Heart left ventricle (tissue), 16 donors: ENCODE measurements around the gene VDAC1. TPM values are rescaled to one million over a fixed set of nuclear protein-coding genes. Genes with fewer than 3 reads are reported as not detected.

Experiments
- ATAC-seq, 4 donors: fragments of 200-7000 bp; cut with Tn5 transposase; one replicate each; pipeline ENCODE4 v1.9.1; 2020 to 2022; ENCODE audit warnings: moderate library complexity in 4 of 4, mild to moderate bottlenecking in 3 of 4, moderate number of reproducible peaks in 1 of 4
- DNase-seq, 5 donors: peaks; one replicate each; pipeline ENCODE4 v3.0.0-alpha.2; 2020
- H3K27ac ChIP-seq, 12 donors: fragments of 200-600 bp; sonication (generic) in 4 of 12; one replicate each; pipeline versions ENCODE4 v1.5.0 to v1.8.0; 2016 to 2022; ENCODE audit warnings: mild to moderate bottlenecking in 2 of 12
- H3K27me3 ChIP-seq, 9 donors: fragments of 200-600 bp; sonication (generic) in 2 of 9; one replicate each; pipeline versions ENCODE4 v1.5.1 to v1.8.0; 2016 to 2022; ENCODE audit warnings: mild to moderate bottlenecking in 3 of 9
- H3K36me3 ChIP-seq, 9 donors: fragments of 200-600 bp; sonication (generic) in 2 of 9; one replicate each; pipeline versions ENCODE4 v1.5.0 to v1.8.0; 2018 to 2022; ENCODE audit warnings: mild to moderate bottlenecking in 2 of 9
- H3K4me1 ChIP-seq, 12 donors: fragments of 200-600 bp; sonication (generic) in 4 of 12; one replicate each; pipeline versions ENCODE4 v1.5.0 to v1.8.0; 2016 to 2022; ENCODE audit warnings: mild to moderate bottlenecking in 3 of 12
- H3K4me3 ChIP-seq, 12 donors: fragments of 200-600 bp; sonication (generic) in 4 of 12; one replicate each; pipeline versions ENCODE4 v1.5.0 to v1.8.0; 2017 to 2022; ENCODE audit warnings: mild to moderate bottlenecking in 9 of 12, moderate library complexity in 4 of 12
- H3K9me3 ChIP-seq, 12 donors: fragments of 200-600 bp; sonication (generic) in 4 of 12; one replicate each; pipeline versions ENCODE4 v1.5.0 to v1.8.0; 2016 to 2022; ENCODE audit warnings: mild to moderate bottlenecking in 1 of 12
- CTCF ChIP-seq, 12 donors: fragments of 200-600 bp; sonication (generic) in 4 of 12; IDR thresholded peaks; one replicate each; pipeline versions ENCODE4 v1.5.0 to v1.8.0; 2018 to 2022; ENCODE audit warnings: antibody characterized with exemption in 12 of 12, mild to moderate bottlenecking in 5 of 12
- POLR2A ChIP-seq, 2 donors: fragments of 450-650 bp; IDR thresholded peaks; one replicate each; pipeline ENCODE4 v1.6.1; 2017; ENCODE audit warnings: antibody characterized with exemption in 2 of 2, mild to moderate bottlenecking in 2 of 2, moderate library complexity in 2 of 2
- WGBS, 4 donors: extraction: QIAGEN DNeasy Blood & Tissue Kit in 2 of 4; methylation state at CpG; one replicate each; pipeline versions ENCODE4 v1.1.5 to v1.1.7; 2013 to 2018; 5-methylcytosine and 5-hydroxymethylcytosine counted together
- intact Hi-C, 10 donors: fragments of 100-400 bp; cut with DNase I; formaldehyde crosslinking; loops; one replicate each; pipeline versions ENCODE4 v1.11.1 to v1.14.2; 2022
- polyA plus RNA-seq, 2 donors: library from polyadenylated mRNA; stranded (reverse); fragments of 200-250 nt; gene quantifications; one replicate each; pipeline ENCODE4 v1.2.3, GENCODE V29; 2013
- total RNA-seq, 9 donors: library from RNA; depleted of rRNA in 2 of 9; stranded (reverse); fragments of >200 nt in 2 of 9; fragmentation: NEBNext Ultra II Directional in 3 of 9; extraction: Animal tissue kit (Norgen Biotek cat#: 25700) in 3 of 9; gene quantifications; one replicate each; pipeline versions ENCODE4 v1.1.0 to v1.2.4, GENCODE V29; 2016 to 2023
- donor health status: ischemic (EF 13 %, LVEDD 7.1; RV severe dilation, severe dysfunction).
- donor health status: healthy with polysubstance abuse.
- donor health status: DM: no; HTN: yes; CAD: no.
- donor health status: DM: no; HTN: no; CAD: no.
- donor health status: ischemic (EF 25% LVEDD 6.9; RV normal size, moderate dysfunction).
- donor health status: ischemic (EF 25% LVEDD 5.7; RV mildly dilated, moderate dysfunction).
- donor health status: healthy.
- donor health status: DM: yes; HTN: yes; CAD: no.
- donor health status: ischemic (EF 35%, LVEDD 5.7; RV mildly dilated, moderate dysfunction).
- donor health status: nonischemic (EF 11% LVEDD 7.7; RV severe dilation, severe dysfunction).
- donor health status: DM: yes; HTN: yes; CAD: no.
- donor health status: PGD.
- donor health status: ischemic (EF 29% LVEDD 5.4; RV normal size, mild dysfunction).
- donor health status: nonischemic (EF 23%, LVEDD 6.1; RV moderate dilation, normal function).

The VDAC1 gene
- total and polyA plus RNA-seq, 11 donors = 379 to 596 (median 442) TPM

GRCh38 chr5:133974142-133974541 is 30.6 kb downstream of the VDAC1 start:
- ATAC-seq = no peak
- intact Hi-C loops = no loop called here

DNA sequence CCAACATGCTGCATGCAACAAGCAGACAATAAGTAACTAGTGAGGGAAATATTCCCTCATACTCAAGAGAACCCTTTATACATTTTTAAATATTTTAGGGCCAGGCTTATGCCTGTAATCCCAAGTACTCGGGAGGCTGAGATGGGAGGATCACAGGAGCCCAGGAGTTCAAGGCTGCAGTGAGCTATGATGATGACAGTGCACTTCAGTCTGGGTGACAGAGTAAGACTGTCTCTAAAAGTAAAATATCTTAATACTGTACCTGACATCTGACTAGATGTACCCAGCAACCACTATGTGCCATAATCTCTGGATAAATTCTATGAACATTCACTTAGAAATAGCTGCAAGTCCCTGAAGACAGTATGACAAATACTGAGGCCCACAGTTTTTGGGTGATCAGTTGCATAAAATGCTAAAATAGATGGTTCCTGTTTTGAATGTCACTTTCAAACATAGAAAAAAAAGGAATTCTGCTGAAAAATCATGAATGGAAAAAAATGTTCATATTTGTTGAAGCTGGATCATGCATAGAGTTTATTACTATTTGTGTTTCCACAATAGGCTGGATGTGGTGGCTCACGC is 34.4 kb downstream of the VDAC1 start:
- 92 to 96% (median 93%) methylated on average over 2 of the region's 2 CpGs for WGBS, 4 donors
- intact Hi-C loops = no loop called here

More at GRCh38 chr5:133974142-133974541, 30.6 kb downstream of the VDAC1 start:
- Histone ChIP-seq H3K4me3 (no peak overlapping the region), H3K36me3 (peaks cover 0 to 84% (median 77%) of the 10 kb centered on the region in 9 donors), H3K9me3 (no peaks in the 10 kb centered on the region), H3K27me3 (no peaks in the 10 kb centered on the region), H3K27ac (no peak overlapping the region), H3K4me1 (peaks cover 0 to 30% (median 12%) of the 10 kb centered on the region in 12 donors)
- no peak for DNase-seq
- no peak for TF ChIP-seq POLR2A (IDR thresholded peaks at IDR 0.05)
- no peak for TF ChIP-seq CTCF (IDR thresholded peaks at IDR 0.05)
- 92 to 96% (median 95%) methylated on average over 6 of the region's 6 CpGs for WGBS, 4 donors

GRCh38 chr5:133969654-133970324 is 35.0 kb downstream of the VDAC1 start:
- WGBS, 4 donors = 76 to 82% (median 80%) methylated on average over 7 of the region's 7 CpGs
- DNase-seq = no peak
- H3K4me3 ChIP-seq = peak overlapping the region in 2 of 12 donors; percentile 73 to 84
- peaks cover 0 to 35% (median 27%) of the 10 kb centered on the region in 12 donors for H3K4me1 ChIP-seq
- peak overlapping the region in 6 of 12 donors; percentile 90 to 98 (median 94) for H3K27ac ChIP-seq
- no peak for TF ChIP-seq CTCF (IDR thresholded peaks at IDR 0.05)
- no peak for TF ChIP-seq POLR2A (IDR thresholded peaks at IDR 0.05)
- intact Hi-C loops = loop anchor here in 1 of 10 donors (5.0 kb wide), 1 partner anchor 33 kb away; the partner anchor contains the start of gene VDAC1
- no peaks in the 10 kb centered on the region for H3K9me3 ChIP-seq
- no peak for ATAC-seq
- no peaks in the 10 kb centered on the region for H3K27me3 ChIP-seq
- peaks cover 0 to 46% (median 38%) of the 10 kb centered on the region in 9 donors for H3K36me3 ChIP-seq

More for the DNA sequence above, 34.4 kb downstream of the VDAC1 start:
- no peak for TF ChIP-seq POLR2A (IDR thresholded peaks at IDR 0.05)
- no peak for TF ChIP-seq CTCF (IDR thresholded peaks at IDR 0.05)
- Histone ChIP-seq H3K9me3 (no peaks in the 10 kb centered on the region), H3K27ac (peak overlapping the region in 1 of 12 donors; percentile 94), H3K36me3 (peaks cover 0 to 52% (median 44%) of the 10 kb centered on the region in 9 donors), H3K27me3 (no peaks in the 10 kb centered on the region), H3K4me1 (peaks cover 0 to 34% (median 25%) of the 10 kb centered on the region in 12 donors), H3K4me3 (no peak overlapping the region)
- no peak for ATAC-seq
- no peak for DNase-seq
